ENCODE results near the gene NOP56. TPM values are rescaled to one million over a fixed set of nuclear protein-coding genes. Genes with fewer than 3 reads are reported as not detected.

The NOP56 gene
- total and polyA plus RNA-seq, 2 of the 4 experiments (the other 2 are of a cell fraction), result 189 to 231 TPM

- DNase-seq (no peak), ATAC-seq (ENCODE audit: low read depth) (no peak)
- H2BK20ac ChIP-seq (ENCODE audit: low read depth, low read length), result no peak overlapping the region
- H2AK5ac ChIP-seq (ENCODE audit: low read depth, low read length), result no peak overlapping the region
- intact Hi-C loops (cut with micrococcal nuclease), result no loop called here
- H3K4me1 ChIP-seq (ENCODE audit: control insufficient read depth, insufficient read depth, low read length), result no peaks in the 10 kb centered on the region
- CTCF ChIA-PET, result interaction anchor here (0.5 kb wide), 1 partner anchor 232 kb away, joined by 3 read pairs; no protein-coding TSS in a partner anchor
- H3K27me3 ChIP-seq (ENCODE audit: control insufficient read depth, insufficient read depth, low read length), result peaks cover 49% of the 10 kb centered on the region
- no peak overlapping the region for H3K56ac ChIP-seq (ENCODE audit: extremely low read depth, insufficient read depth, low read length)
- H4K91ac ChIP-seq (ENCODE audit: insufficient read depth, low read depth, low read length), result no peak overlapping the region
- no peak overlapping the region for H3K4me2 ChIP-seq (ENCODE audit: low read depth, low read length)
- H4K5ac ChIP-seq (ENCODE audit: low read depth, low read length), result no peak overlapping the region
- H2BK5ac ChIP-seq (ENCODE audit: low read depth, low read length, poor library complexity, severe bottlenecking), result no peak overlapping the region
- no peak overlapping the region for H3K9ac ChIP-seq (ENCODE audit: low read depth, low read length)
- no peak overlapping the region for H2AK9ac ChIP-seq (replicated peaks; ENCODE audit: low read depth, low read length, poor library complexity)
- no peak overlapping the region for H3K23ac ChIP-seq (ENCODE audit: low read depth, low read length)
- no peaks in the 10 kb centered on the region for H3K9me1 ChIP-seq (ENCODE audit: insufficient read depth, low read length)
- POLR2A ChIA-PET (ENCODE audit: unreplicated experiment), result no interaction called here
- no peak overlapping the region for H3K4ac ChIP-seq (ENCODE audit: low read depth, low read length)
- H3K14ac ChIP-seq (replicated peaks; ENCODE audit: low read depth, low read length), result no peak overlapping the region
- no peaks in the 10 kb centered on the region for H3K9me3 ChIP-seq (ENCODE audit: control insufficient read depth, insufficient read depth, low read length)
- no peak overlapping the region for H2AFZ ChIP-seq (replicated peaks; ENCODE audit: low read length, poor library complexity)
- no peak overlapping the region for H2BK120ac ChIP-seq (ENCODE audit: low read depth, low read length)
- H3K79me1 ChIP-seq (ENCODE audit: low read depth in 1 of 2, low read length in 2 of 2), result no peaks in the 10 kb centered on the region
- dilution Hi-C loops (cut with HindIII; ENCODE audit: low sequenced_read_pairs, unreplicated experiment), result no loop called here
- H3K36me3 ChIP-seq (ENCODE audit: control insufficient read depth, insufficient read depth, low read length), result no peaks in the 10 kb centered on the region
- 45% methylated on average over 2 of the region's 9 CpGs; no CpG with 5 or more reads in 1 of the 2 experiments for WGBS, 2 experiments (ENCODE audit: extremely low coverage in 2 of 2, insufficient read length in 1 of 2)
- no peak overlapping the region for H3K4me3 ChIP-seq (ENCODE audit: insufficient read depth, low read depth, low read length)
- TF ChIP-seq FOS (IDR thresholded peaks at IDR 0.05; ENCODE audit: low read depth, low read length) (no peak), RAD21 (IDR thresholded peaks at IDR 0.05; ENCODE audit: low read length) (no peak), SMC3 (IDR thresholded peaks at IDR 0.05; ENCODE audit: low read depth, low read length) (no peak), BHLHE40 (IDR thresholded peaks at IDR 0.05; ENCODE audit: low read depth, low read length) (no peak), CEBPB (IDR thresholded peaks at IDR 0.05; ENCODE audit: low read depth, low read length) (no peak), ELK1 (IDR thresholded peaks at IDR 0.05; ENCODE audit: borderline replicate concordance, low read depth, low read length) (no peak), RCOR1 (IDR thresholded peaks at IDR 0.05; ENCODE audit: insufficient replicate concordance, low read length) (no peak), CTCF (conservative IDR thresholded peaks at IDR 0.05; ENCODE audit: low read depth, low read length) (no peak), MXI1 (IDR thresholded peaks at IDR 0.05; ENCODE audit: borderline replicate concordance, low read depth, low read length) (no peak), RFX5 (IDR thresholded peaks at IDR 0.05; ENCODE audit: low read depth, low read length) (no peak), CHD1 (IDR thresholded peaks at IDR 0.05; ENCODE audit: low read depth, low read length) (no peak), MAFK (IDR thresholded peaks at IDR 0.05; ENCODE audit: low read depth, low read length) (no peak), NFE2L2 (IDR thresholded peaks at IDR 0.05; ENCODE audit: low read depth, low read length) (no peak), MAZ (IDR thresholded peaks at IDR 0.05; ENCODE audit: borderline replicate concordance, low read depth, low read length) (no peak)
- H4K20me1 ChIP-seq (ENCODE audit: insufficient read depth, low read length), result no peaks in the 10 kb centered on the region; the same call in 1 of the 2 replicates
- in situ Hi-C loops (cut with MboI; ENCODE audit: low sequenced_read_pairs), result no loop called here
- H3K27ac ChIP-seq (ENCODE audit: insufficient read depth, low read length), result no peak overlapping the region
- H2BK15ac ChIP-seq (ENCODE audit: low read depth, low read length), result no peak overlapping the region
- H3K18ac ChIP-seq (ENCODE audit: low read depth, low read length), result no peak overlapping the region
- no TSS peak for BruUV-seq (replicated peaks)
- no peak overlapping the region for H4K8ac ChIP-seq (ENCODE audit: low read depth in 2 of 2, low read length in 2 of 2)
Measured at GRCh38 chr20:2700913-2701620, 48.6 kb downstream of the NOP56 start.
